Measurements from ENCODE around the gene IFI44L. TPM values are rescaled to one million over a fixed set of nuclear protein-coding genes. Genes with fewer than 3 reads are reported as not detected.

Gene IFI44L
- total and polyA plus RNA-seq, 2 experiments from 2014 or later, result 1.2 TPM; not detected in 1

DNA sequence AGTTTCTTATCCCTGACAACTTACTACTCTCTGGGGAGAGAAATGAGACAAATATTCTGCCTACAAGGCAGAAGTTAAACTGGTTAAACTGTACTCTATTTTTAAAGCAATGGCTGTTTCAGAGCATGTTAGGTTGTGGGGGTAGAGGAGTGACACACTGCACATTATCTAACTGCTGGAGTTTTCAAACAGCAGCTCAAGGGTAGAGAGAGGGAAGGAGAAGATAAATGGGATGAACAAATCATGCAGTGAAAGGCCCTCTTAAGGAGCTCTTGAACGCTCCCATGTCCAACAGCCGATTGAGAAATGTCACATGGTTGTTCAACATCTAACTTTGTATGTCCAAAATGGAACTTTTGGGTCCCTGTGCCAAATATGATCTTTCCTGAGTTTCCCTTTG is 14.0 kb upstream of the IFI44L start:
- TF ChIP-seq, protein P1, sequence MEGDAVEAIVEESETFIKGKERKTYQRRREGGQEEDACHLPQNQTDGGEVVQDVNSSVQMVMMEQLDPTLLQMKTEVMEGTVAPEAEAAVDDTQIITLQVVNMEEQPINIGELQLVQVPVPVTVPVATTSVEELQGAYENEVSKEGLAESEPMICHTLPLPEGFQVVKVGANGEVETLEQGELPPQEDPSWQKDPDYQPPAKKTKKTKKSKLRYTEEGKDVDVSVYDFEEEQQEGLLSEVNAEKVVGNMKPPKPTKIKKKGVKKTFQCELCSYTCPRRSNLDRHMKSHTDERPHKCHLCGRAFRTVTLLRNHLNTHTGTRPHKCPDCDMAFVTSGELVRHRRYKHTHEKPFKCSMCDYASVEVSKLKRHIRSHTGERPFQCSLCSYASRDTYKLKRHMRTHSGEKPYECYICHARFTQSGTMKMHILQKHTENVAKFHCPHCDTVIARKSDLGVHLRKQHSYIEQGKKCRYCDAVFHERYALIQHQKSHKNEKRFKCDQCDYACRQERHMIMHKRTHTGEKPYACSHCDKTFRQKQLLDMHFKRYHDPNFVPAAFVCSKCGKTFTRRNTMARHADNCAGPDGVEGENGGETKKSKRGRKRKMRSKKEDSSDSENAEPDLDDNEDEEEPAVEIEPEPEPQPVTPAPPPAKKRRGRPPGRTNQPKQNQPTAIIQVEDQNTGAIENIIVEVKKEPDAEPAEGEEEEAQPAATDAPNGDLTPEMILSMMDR (IDR thresholded peaks at IDR 0.05; ENCODE audit: low read depth, low read length), result no peak
- Histone ChIP-seq H3K9me3 (ENCODE audit: low read depth) (no peaks in the 10 kb centered on the region), H3K36me3 (no peaks in the 10 kb centered on the region), H3K27me3 (no peaks in the 10 kb centered on the region), H3K4me1 (ENCODE audit: low read depth) (peaks cover 17% of the 10 kb centered on the region), H3K4me3 (no peak overlapping the region), H3K27ac (peak overlapping the region; percentile 85)
- DNase-seq (ENCODE audit: low read depth in 1 of 2, low spot score in 1 of 2), result peak; percentile 21 to 60

DNA sequence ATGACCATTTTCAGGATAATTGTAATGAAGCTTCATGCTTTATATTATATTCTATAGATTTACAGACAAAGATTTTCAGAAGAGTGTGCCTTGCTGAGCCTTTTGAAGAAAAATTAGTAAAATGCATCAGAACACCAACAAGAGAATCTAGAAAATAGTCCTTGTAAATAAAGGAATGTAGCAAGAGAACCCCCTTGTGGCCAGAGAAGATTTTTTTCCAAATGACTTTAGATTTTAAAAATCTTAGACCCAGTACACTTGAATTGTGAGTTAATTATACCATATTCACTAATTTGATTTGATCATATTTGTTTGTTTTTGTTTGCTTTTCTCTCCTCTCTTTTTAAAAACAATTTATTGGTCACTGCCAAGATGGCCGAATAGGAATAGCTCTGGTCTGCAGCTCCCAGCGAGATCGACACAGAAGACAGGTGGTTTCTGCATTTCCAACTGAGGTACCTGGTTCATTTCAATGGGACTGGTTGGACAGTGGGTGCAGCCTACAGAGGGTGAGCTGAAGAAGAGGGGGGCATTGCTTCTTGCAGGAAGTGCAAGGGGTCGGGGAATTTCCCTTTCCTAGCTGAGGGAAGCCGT is 12.8 kb upstream of the IFI44L start:
- peak; percentile 46 to 66 for DNase-seq (ENCODE audit: low read depth in 1 of 2, low spot score in 1 of 2)
- Histone ChIP-seq H3K27ac (peak overlapping the region; percentile 85), H3K27me3 (no peaks in the 10 kb centered on the region), H3K4me1 (ENCODE audit: low read depth) (peaks cover 17% of the 10 kb centered on the region), H3K9me3 (ENCODE audit: low read depth) (no peaks in the 10 kb centered on the region), H3K4me3 (no peak overlapping the region), H3K36me3 (no peaks in the 10 kb centered on the region)
- TF ChIP-seq, protein P1 (IDR thresholded peaks at IDR 0.05; ENCODE audit: low read depth, low read length), result peak; percentile 46

DNA sequence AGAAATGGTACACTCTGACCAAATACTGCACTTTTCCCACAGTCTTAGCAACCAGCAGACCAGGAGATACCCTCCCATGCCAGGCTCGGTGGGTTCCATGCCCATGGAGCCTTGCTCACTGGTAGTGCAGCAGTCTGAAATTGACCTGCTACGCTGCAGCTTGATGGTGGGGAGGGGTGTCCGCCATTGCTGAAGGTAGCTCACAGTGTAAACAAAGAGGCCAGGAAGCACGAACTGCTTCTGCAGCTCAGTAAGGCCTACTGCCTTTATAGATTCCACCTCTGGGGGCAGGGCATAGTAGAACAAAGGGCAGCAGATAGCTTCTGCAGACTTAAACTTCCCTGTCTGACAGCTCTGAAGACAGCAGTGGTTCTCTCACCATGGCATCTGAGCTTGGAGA is 12.3 kb upstream of the IFI44L start:
- Histone ChIP-seq H3K4me3 (no peak overlapping the region), H3K27ac (no peak overlapping the region), H3K27me3 (no peaks in the 10 kb centered on the region), H3K4me1 (ENCODE audit: low read depth) (peaks cover 17% of the 10 kb centered on the region), H3K36me3 (no peaks in the 10 kb centered on the region), H3K9me3 (ENCODE audit: low read depth) (no peaks in the 10 kb centered on the region)
- TF ChIP-seq, protein P1 (IDR thresholded peaks at IDR 0.05; ENCODE audit: low read depth, low read length), result no peak
- no peak for DNase-seq (ENCODE audit: low read depth in 1 of 2, low spot score in 1 of 2)

DNA sequence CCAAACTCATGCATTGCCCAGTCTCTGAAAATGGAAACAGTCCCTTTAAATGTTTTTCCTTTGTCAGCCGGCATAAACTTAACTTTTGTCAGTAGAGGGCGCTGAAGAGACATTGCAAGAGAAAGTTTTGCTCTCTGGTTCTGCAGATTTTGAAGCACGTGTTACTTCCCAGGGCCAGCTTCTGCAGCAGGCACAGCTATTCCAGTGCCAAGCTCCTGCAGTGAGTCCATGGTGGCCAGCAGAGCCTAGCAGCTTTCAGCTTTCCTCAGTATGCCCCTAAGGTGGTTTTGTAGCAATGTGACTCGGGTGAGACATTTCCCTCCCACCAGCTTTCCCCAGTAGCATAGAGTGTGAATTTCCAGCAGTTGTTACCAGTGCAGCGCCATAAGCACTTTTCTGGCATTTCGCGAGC is 2.6 kb upstream of the IFI44L start:
- H3K4me3 ChIP-seq, result no peak overlapping the region
- H3K27ac ChIP-seq, result no peak overlapping the region
- H3K4me1 ChIP-seq (ENCODE audit: low read depth), result peaks cover 6% of the 10 kb centered on the region
- no peaks in the 10 kb centered on the region for H3K36me3 ChIP-seq
- TF ChIP-seq, protein P1 (IDR thresholded peaks at IDR 0.05; ENCODE audit: low read depth, low read length), result peak; percentile 83
- no peaks in the 10 kb centered on the region for H3K27me3 ChIP-seq
- peak; percentile 93 to 94 for DNase-seq (ENCODE audit: low read depth in 1 of 2, low spot score in 1 of 2)
- no peaks in the 10 kb centered on the region for H3K9me3 ChIP-seq (ENCODE audit: low read depth)

DNA sequence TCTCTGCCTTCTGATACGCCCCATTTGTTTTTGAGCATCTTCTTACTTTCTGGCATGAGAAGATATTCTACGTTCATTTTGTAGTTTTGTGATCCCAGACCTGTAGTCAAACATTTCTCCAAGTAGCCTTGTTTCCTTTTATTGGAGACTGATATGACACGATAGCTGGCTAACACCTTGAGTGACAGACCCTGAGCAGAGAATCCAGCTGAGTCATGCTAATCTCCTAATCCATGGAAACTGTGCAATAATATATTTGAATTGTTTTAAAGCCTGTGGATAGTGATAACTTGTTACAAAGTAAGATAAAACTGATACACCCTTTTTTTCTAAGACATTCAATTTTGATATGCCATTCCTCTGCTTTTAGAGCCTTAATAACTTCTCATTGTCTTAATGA is 1.2 kb upstream of the IFI44L start:
- Histone ChIP-seq H3K9me3 (ENCODE audit: low read depth) (no peaks in the 10 kb centered on the region), H3K36me3 (no peaks in the 10 kb centered on the region), H3K27me3 (no peaks in the 10 kb centered on the region), H3K27ac (peak overlapping the region; percentile 30), H3K4me3 (no peak overlapping the region), H3K4me1 (ENCODE audit: low read depth) (peaks cover 6% of the 10 kb centered on the region)
- DNase-seq (ENCODE audit: low read depth in 1 of 2, low spot score in 1 of 2), result no peak
- TF ChIP-seq, protein P1 (IDR thresholded peaks at IDR 0.05; ENCODE audit: low read depth, low read length), result no peak
